CD4-positive, alpha-beta T cell treated with Interleukin-2 at 100 ng/mL for 4 hours (primary cell): Measurements from ENCODE around the gene SLC35F3.
"Not testable (repeated sequence)": the region's sequence is repeated elsewhere in the genome, so short reads cannot be mapped to it uniquely, and the experiment has no call there.

Source experiments
- DNase-seq: peaks from one replicate; pipeline ENCODE4 v3.0.0-alpha.2; 2020; ENCODE audit warnings: low spot score

SLC35F3 gene

GRCh38 chr1:234222561-234223280 is 318.2 kb downstream of the SLC35F3 start:
- no peak for DNase-seq

GRCh38 chr1:234226113-234226818 is 321.8 kb downstream of the SLC35F3 start:
- DNase-seq, result no peak

DNA sequence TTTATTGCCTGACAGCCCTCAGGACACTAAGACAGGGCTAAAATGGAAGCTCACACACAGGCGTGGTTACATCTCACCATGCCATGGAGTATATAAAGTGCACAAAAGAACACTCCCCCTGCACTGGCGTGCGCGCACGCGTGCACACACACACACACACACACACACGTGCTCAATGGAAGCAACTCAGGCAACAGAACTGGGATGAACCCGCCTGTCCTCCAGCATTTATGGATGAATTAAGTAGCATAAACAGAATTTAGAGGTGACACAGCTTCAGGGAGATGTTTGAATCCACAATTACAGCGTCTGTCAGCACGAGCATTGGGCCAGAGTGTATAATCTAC is 322.3 kb downstream of the SLC35F3 start:
- no peak for DNase-seq

GRCh38 chr1:234229581-234230387 is 325.3 kb downstream of the SLC35F3 start:
- no peak for DNase-seq

GRCh38 chr1:234230414-234230862 is 326.0 kb downstream of the SLC35F3 start:
- no peak for DNase-seq

DNA sequence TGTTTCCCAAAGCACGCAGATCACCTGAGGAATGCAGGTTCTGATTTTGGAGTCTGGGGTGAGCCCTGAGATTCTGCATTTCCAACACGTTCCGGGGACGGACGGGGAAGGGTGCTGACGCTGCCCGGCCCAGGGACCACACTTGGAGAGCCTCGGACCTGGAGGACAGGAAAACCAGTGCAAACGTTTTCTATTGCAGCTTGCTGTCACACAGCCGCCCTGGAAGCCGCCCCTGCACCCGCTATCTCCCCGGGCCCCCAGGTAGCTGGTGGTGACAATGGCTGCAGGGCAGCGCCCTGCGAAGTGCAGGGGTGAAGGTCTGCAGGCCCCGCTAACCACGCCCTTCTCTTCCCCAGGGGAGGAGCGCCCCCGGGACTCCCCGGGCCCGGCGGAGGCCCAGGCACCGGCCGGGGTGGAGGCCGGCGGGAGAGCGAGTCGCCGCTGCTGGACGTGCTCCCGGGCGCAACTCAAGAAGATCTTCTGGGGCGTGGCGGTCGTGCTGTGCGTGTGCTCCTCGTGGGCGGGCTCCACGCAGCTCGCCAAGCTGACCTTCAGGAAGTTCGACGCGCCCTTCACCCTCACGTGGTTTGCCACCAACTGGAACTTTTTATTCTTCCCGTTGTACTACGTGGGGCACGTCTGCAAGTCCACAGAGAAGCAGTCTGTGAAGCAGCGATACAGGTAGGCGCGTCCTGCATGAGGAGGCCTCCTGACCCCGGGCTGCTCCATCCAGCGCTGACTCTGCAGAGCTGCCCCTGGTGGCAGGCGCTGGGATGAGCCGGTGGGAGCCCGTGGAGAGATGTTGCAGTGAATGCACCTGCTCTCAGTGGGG is 326.8 kb downstream of the SLC35F3 start:
- no peak for DNase-seq

DNA sequence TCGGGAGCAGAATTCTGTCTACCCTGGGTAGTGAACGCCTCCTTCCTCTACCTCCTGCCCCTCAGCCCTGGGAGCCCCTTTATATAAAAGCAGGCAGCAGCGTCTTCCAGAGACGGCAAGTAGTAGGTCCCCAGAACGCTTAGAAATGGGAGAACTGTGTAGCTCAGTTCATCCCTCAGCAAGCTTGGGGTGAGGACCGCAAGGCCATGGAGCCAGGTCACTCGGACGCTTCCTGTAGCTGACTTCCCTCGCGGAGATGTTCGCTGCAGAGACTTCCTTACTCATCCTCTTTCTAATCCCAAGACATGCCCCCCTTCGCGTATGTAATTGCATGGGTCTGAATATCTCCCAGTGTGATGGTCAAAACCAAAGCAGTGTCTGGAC is 327.4 kb downstream of the SLC35F3 start:
- no peak for DNase-seq

- DNase-seq, result no peak
Observed at GRCh38 chr1:234234199-234234598, 329.7 kb downstream of the SLC35F3 start.

- DNase-seq, result no peak
Observed at GRCh38 chr1:234235434-234235881, 331.0 kb downstream of the SLC35F3 start.

DNA sequence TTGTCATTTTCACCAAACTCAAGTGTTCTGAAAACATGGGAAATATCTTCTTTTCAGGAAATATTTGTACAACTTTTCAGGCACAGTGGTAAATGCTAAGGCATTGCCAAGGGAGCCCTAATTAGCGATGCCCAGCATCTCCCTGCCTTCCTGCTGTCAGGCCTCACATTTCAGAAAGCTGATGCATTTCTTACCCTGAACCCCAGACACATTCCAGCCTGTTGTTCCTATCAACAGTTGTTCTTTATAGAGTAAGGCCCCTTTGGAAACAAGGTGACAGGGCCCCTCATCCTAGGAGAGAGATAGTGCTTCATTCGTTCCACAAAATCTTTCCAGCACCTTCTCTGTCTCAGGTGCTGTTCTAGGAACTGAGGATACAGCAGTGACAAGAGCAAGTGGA is 332.9 kb downstream of the SLC35F3 start:
- DNase-seq, result no peak

DNA sequence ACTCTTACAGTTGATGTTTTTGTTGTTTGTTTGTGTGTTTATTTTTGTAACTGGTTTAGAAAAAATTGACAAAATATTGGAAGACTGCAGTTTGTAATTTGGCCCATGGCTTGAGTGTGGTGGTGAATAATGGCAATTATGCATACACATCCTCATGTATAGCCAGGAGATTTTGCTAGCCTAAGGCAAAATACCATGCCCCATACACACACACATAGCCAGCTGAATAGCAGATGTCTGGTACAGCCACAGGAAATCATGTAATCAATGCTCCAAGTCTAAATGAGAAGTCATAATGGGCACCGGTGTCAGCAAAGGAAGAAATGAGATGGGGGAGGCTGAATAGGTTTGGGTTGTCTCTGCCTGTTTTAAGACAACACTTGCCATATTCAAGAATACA is 333.6 kb downstream of the SLC35F3 start:
- no peak for DNase-seq

- no peak for DNase-seq
Observed at GRCh38 chr1:234239515-234239914, 335.0 kb downstream of the SLC35F3 start.

- DNase-seq, result no peak
Observed at GRCh38 chr1:234239936-234240335, 335.5 kb downstream of the SLC35F3 start.

DNA sequence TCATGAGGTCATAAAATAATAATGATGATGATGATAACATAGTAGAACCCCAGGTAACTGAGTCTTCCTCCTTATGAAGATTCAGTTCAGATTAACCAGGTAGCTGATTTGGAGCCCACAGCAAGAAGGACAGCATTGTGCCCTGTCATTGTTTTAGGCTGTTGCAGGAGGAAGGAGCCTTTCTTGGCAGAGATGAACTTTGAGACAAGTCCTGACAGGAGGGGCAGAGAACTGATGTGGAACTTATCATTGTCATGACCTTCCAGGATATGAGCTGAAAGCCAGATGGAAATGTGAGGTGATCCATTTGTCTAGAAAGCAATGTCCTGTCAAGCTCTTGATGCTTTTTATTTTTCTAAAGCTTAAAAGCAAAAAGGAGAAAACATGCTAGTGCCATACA is 336.2 kb downstream of the SLC35F3 start:
- no peak for DNase-seq

- DNase-seq, result no peak
Observed at GRCh38 chr1:234241941-234242490, 337.5 kb downstream of the SLC35F3 start.

DNA sequence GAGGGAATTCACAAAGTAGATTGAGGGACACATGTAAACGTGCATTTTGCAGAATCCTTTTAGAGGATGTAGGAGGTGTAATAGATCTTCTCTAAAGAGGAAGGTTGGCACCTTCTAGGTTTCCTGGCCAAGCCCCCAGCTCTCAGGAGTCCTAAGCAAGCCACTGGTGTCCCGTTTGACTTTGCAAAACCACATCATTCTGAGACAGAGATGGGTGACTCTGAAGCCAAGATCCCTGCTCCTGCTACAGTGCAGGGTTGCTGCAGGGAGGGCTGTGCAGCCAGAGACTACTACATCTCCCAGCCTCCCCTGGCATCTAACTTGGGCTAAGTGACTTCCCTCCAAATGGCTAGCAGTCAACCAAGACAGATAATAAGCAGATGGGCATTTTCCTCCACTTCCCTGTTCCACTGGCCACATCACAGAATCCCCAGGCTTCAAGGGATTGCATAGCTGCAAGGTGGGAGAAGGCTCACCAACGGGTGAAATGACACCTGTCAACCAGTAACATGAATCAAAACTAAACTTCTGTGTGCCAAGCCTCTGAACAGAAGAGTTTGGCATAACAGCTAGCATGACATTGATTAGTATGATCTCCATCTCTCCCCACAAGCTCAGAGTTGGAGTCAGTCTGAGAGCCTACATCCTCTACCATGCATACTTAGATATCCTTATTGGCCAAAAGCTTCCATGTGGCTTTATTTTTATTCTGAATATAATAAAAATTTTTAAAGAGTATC is 339.2 kb downstream of the SLC35F3 start:
- DNase-seq, result no peak

DNA sequence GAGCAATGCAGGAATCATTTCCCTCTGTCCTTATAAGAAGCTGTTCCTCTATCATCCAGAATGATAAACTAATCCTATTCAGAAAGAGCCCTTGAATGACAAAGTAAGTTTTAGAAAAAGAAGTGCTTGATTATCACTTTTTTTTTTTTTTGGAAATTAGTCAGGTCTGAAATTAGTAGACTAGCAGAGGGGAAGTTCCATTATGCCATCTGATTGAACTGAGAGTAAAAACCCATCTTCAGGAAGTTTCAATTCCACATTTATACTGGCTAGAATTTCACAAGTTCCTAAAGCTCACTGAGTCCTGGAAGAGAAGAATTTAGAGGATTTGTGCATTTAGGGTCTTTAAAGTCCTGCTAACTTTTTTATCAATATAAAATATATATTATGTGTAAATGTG is 340.0 kb downstream of the SLC35F3 start:
- no peak for DNase-seq

DNA sequence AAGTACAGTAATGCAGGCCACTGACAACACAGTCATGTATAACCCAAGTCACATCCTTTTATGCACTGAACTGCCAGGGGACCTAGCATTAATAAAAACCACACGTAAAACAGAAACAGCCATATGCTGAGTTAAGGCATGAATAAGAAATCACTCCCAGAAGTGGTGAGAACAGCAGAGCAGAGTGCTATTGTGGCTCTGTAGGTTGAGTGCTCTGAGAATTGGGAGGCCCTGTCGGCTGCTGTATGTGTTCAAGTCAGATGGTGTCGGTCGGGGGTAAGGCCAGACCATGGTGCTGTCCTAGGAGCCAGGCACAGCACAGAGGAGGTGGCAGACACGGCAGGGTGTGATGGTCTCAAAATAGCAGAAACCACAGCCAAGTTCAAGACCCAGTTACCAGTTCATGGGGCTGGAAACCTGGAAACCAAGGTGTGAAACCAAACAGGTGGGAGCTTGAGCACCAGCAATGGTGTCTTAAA is 342.2 kb downstream of the SLC35F3 start:
- DNase-seq, result no peak

DNA sequence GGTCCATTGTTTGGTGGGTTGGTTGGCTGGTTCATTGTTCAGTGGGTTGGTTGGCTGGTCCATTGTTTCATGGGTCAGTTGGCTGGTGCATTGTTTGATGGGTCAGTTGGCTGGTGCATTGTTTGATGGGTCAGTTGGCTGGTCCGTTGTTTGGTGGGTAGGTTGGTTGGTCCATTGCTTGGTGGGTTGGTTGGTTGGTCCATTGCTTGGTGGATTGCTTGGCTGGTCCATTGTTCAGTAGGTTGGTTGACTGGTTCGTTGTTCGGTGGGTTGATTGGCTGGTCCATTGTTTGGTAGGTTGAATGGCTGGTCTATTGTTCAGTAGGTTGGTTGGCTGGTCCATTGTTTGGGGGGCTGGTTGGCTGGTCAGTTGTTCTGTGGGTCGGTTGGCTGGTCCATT is 343.3 kb downstream of the SLC35F3 start:
- not testable (repeated sequence) for DNase-seq

- DNase-seq, result no peak
Observed at GRCh38 chr1:234250747-234251146, 346.3 kb downstream of the SLC35F3 start.

- no peak for DNase-seq
Observed at GRCh38 chr1:234253732-234254131, 349.3 kb downstream of the SLC35F3 start.
